HFF-Myc (cell line): ENCODE results near the gene ERP44.
"Not testable (repeated sequence)": the region's sequence is repeated elsewhere in the genome, so short reads cannot be mapped to it uniquely, and the experiment has no call there.

Experiments
- DNase-seq: peaks from one replicate; pipeline ENCODE4 v3.0.0-alpha.2; 2011; ENCODE audit warnings: low read depth; ENCODE audit errors: extremely low read depth
- H3K4me3 ChIP-seq: replicated peaks from 2 replicates; pipeline ENCODE4 v1.5.1; 2011; ENCODE audit warnings: low read depth, mild to moderate bottlenecking, control low read depth, low read length
- CTCF ChIP-seq: IDR thresholded peaks from 2 replicates; pipeline ENCODE4 v1.5.1; 2012; ENCODE audit warnings: mild to moderate bottlenecking, low read depth, low read length, control low read depth; ENCODE audit errors: missing control alignments

The ERP44 gene

GRCh38 chr9:100013573-100013972 is 85.2 kb downstream of the ERP44 start:
- DNase-seq: no peak
- H3K4me3 ChIP-seq: no peak overlapping the region
- TF ChIP-seq CTCF: no peak

- no peak overlapping the region for H3K4me3 ChIP-seq
- no peak for TF ChIP-seq CTCF
- no peak for DNase-seq
Measured at GRCh38 chr9:100012279-100012678, 86.5 kb downstream of the ERP44 start.

GRCh38 chr9:100011062-100011681 is 87.6 kb downstream of the ERP44 start:
- peak; percentile 37 for DNase-seq
- H3K4me3 ChIP-seq: no peak overlapping the region
- peak; percentile 52 for TF ChIP-seq CTCF

- no peak for TF ChIP-seq CTCF
- no peak overlapping the region for H3K4me3 ChIP-seq
- DNase-seq: no peak
Measured at GRCh38 chr9:99999797-100000196, 99.0 kb downstream of the ERP44 start.

GRCh38 chr9:99998866-99999265 is 99.9 kb downstream of the ERP44 start:
- no peak for DNase-seq
- H3K4me3 ChIP-seq: no peak overlapping the region
- TF ChIP-seq CTCF: no peak

- H3K4me3 ChIP-seq: no peak overlapping the region
- no peak for TF ChIP-seq CTCF
- no peak for DNase-seq
Measured at GRCh38 chr9:99998266-99998665, 100.5 kb downstream of the ERP44 start.

GRCh38 chr9:99990508-99990907 is 108.3 kb downstream of the ERP44 start:
- not testable (repeated sequence) for H3K4me3 ChIP-seq, DNase-seq
